ENCODE measurements around the gene LGALS7. TPM values are rescaled to one million over a fixed set of nuclear protein-coding genes. Genes with fewer than 3 reads are reported as not detected.
"Not testable (repeated sequence)": the region's sequence is repeated elsewhere in the genome, so short reads cannot be mapped to it uniquely, and the experiment has no call there.

Gene LGALS7
- total RNA-seq, 1 donor from 2014 or later, result not detected

DNA sequence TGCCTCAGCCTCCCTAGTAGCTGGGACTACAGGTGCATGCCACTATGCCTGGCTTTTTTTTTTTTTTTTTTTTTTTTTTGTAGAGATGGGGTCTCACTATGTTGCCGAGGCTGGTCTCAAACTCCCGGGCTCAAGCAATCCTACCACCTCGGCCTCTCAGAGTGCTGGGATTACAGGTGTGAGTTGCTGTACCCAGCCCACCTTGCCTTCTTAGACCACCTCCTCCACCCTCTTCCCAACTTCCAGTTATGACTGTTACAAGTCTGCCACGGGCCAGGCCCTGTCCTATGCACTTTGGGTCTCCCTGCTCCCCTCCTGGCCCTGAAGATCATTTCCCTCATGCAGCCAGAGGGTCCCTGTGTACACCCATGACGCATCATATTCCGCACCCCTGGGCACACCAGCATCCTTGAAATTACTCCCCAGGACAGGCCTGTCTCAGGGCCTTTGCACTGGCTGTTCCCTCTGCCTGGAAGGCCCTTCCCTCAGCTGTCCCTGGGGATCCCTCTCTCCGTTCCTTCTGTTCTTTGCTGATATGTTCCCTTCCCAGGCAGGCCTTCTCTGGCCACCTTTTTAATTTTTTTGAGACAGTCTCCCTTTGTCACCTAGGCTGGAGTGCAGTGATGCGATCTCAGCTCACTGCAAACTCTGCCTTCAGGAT, 36.4 kb upstream of the LGALS7 start:
- no peak overlapping the region for H3K27ac Mint-ChIP-seq (ENCODE audit: unreplicated experiment)
- H3K36me3 Mint-ChIP-seq (ENCODE audit: low read depth), result no peaks in the 10 kb centered on the region
- no peaks in the 10 kb centered on the region for H3K4me1 Mint-ChIP-seq (ENCODE audit: low read depth)
- H3K4me3 Mint-ChIP-seq (ENCODE audit: unreplicated experiment), result no peak overlapping the region
- no peaks in the 10 kb centered on the region for H3K9me3 Mint-ChIP-seq (ENCODE audit: low read depth)
- no peak for DNase-seq (ENCODE audit: low spot score)
- no peaks in the 10 kb centered on the region for H3K27me3 Mint-ChIP-seq (ENCODE audit: low read depth)
- TF ChIP-seq, protein P1, sequence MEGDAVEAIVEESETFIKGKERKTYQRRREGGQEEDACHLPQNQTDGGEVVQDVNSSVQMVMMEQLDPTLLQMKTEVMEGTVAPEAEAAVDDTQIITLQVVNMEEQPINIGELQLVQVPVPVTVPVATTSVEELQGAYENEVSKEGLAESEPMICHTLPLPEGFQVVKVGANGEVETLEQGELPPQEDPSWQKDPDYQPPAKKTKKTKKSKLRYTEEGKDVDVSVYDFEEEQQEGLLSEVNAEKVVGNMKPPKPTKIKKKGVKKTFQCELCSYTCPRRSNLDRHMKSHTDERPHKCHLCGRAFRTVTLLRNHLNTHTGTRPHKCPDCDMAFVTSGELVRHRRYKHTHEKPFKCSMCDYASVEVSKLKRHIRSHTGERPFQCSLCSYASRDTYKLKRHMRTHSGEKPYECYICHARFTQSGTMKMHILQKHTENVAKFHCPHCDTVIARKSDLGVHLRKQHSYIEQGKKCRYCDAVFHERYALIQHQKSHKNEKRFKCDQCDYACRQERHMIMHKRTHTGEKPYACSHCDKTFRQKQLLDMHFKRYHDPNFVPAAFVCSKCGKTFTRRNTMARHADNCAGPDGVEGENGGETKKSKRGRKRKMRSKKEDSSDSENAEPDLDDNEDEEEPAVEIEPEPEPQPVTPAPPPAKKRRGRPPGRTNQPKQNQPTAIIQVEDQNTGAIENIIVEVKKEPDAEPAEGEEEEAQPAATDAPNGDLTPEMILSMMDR (IDR thresholded peaks at IDR 0.05), result no peak

DNA sequence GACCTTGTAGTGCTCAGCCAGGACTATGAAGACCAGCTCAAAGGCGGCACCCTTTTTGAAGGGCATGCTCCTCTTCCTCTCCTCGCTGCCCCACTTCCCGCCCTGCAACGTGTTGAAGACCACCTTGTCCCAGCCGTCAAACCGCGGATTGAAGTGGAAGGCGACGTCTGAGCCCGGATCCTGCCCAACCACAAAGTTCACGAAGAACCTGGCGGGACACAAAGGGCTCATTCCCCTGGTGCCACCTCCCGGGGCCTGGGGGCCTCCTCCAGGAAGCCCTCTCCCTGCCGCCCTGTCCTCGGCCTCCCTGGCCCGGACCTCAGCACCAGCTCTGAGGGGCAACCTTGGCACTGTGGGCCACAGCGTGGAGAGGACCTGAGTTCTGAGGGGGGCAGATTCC, 35.4 kb upstream of the LGALS7 start:
- no peak overlapping the region for H3K27ac Mint-ChIP-seq (ENCODE audit: unreplicated experiment)
- H3K36me3 Mint-ChIP-seq (ENCODE audit: low read depth), result no peaks in the 10 kb centered on the region
- DNase-seq (ENCODE audit: low spot score), result no peak
- no peaks in the 10 kb centered on the region for H3K9me3 Mint-ChIP-seq (ENCODE audit: low read depth)
- H3K27me3 Mint-ChIP-seq (ENCODE audit: low read depth), result no peaks in the 10 kb centered on the region
- H3K4me3 Mint-ChIP-seq (ENCODE audit: unreplicated experiment), result no peak overlapping the region
- TF ChIP-seq, protein P1 (IDR thresholded peaks at IDR 0.05), result no peak
- no peaks in the 10 kb centered on the region for H3K4me1 Mint-ChIP-seq (ENCODE audit: low read depth)

DNA sequence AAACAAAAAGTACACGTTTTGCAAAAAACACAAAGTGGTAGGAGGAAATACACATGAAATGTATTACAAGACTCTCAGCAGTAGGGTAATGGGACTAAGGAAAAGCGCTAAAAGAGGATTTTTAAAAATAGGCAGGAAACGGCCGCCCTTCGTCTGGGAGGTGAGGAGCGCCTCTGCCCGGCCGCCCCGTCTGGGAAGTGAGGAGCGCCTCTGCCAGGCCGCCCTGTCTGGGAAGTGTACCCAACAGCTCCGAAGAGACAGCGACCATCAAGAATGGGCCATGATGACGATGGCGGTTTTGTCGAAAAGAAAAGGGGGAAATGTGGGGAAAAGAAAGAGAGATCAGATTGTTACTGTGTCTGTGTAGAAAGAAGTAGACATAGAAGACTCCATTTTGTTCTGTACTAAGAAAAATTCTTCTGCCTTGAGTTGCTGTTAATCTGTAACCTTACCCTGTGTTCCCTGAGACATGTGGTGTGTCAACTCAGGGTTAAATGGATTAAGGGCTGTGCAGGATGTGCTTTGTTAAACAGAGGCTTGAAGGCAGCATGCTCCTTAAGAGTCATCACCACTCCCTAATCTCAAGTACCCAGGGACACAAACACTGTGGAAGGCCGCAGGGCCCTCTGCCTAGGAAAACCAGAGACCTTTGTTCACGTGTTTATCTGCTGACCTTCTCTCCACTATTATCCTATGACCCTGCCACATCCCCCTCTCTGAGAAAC, 34.2 kb upstream of the LGALS7 start:
- not testable (repeated sequence) for H3K36me3 Mint-ChIP-seq (ENCODE audit: low read depth); H3K9me3 Mint-ChIP-seq (ENCODE audit: low read depth); H3K4me3 Mint-ChIP-seq (ENCODE audit: unreplicated experiment); DNase-seq (ENCODE audit: low spot score); H3K27me3 Mint-ChIP-seq (ENCODE audit: low read depth); H3K4me1 Mint-ChIP-seq (ENCODE audit: low read depth); H3K27ac Mint-ChIP-seq (ENCODE audit: unreplicated experiment)

DNA sequence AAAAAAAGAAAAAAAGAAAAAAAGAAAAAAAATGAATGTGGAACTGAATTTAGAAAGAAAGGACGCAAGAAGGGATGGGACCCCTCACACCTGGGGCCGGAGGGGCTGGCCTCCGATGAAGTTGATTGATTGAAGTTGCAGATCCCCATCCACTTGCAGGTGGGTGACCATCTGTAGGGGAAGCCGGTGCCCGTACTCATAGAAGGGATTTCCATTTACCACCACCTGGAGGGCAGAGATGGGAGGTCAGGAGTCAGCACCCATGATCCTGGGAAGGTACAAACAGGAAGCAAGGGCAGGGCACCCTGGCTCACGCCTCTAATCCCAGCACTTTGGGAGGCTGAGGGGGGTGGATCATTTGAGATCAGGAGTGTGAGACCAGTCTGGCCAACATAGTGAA, 33.1 kb upstream of the LGALS7 start:
- Mint-ChIP-seq H3K36me3 (ENCODE audit: low read depth) (no peaks in the 10 kb centered on the region), H3K27ac (ENCODE audit: unreplicated experiment) (no peak overlapping the region), H3K4me1 (ENCODE audit: low read depth) (no peaks in the 10 kb centered on the region), H3K9me3 (ENCODE audit: low read depth) (no peaks in the 10 kb centered on the region), H3K27me3 (ENCODE audit: low read depth) (no peaks in the 10 kb centered on the region), H3K4me3 (ENCODE audit: unreplicated experiment) (no peak overlapping the region)
- no peak for DNase-seq (ENCODE audit: low spot score)
- TF ChIP-seq, protein P1 (IDR thresholded peaks at IDR 0.05), result no peak

DNA sequence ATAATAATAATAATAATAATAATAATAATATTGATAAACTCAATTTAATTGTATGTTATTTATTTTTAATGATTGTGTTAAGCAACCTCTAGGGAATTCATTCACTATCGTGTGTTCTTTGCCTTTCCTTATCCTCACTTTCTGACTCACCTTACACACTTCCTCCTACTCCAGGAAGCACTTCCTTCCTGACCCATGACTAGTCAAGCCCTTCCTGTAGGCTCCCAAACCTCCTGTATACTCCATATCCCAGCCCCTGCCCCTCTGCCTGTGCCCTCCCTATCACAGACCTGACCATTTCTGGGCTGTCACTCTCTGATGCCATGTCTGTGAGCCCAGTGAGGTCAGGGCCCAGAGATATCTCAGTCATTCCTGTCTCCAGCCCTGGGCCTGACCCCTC, 31.9 kb upstream of the LGALS7 start:
- Mint-ChIP-seq H3K4me1 (ENCODE audit: low read depth) (no peaks in the 10 kb centered on the region), H3K27ac (ENCODE audit: unreplicated experiment) (no peak overlapping the region), H3K4me3 (ENCODE audit: unreplicated experiment) (no peak overlapping the region), H3K27me3 (ENCODE audit: low read depth) (no peaks in the 10 kb centered on the region), H3K36me3 (ENCODE audit: low read depth) (no peaks in the 10 kb centered on the region), H3K9me3 (ENCODE audit: low read depth) (no peaks in the 10 kb centered on the region)
- TF ChIP-seq, protein P1 (IDR thresholded peaks at IDR 0.05), result no peak
- no peak for DNase-seq (ENCODE audit: low spot score)

DNA sequence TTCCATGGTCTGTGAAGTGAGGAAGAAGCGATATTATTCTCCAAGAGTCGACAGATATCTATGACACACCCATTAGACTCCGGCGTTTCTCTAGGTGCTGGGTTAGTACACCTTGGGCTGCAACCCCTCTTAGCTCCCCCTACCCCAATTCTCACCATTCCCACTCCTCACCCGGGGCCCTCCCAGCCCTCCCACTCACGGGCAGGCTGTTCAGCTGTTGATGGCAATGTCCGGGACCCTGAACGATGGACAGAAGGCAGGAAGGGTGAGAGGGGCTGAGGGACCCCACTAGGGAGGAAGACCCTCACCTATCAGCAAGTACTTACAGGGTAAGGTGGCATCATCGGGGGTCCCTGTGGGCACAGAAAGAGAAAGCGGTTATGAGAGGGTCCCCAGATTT, 30.2 kb upstream of the LGALS7 start:
- TF ChIP-seq, protein P1 (IDR thresholded peaks at IDR 0.05), result no peak
- Mint-ChIP-seq H3K9me3 (ENCODE audit: low read depth) (no peaks in the 10 kb centered on the region), H3K36me3 (ENCODE audit: low read depth) (no peaks in the 10 kb centered on the region), H3K4me3 (ENCODE audit: unreplicated experiment) (no peak overlapping the region), H3K4me1 (ENCODE audit: low read depth) (peaks cover 6% of the 10 kb centered on the region), H3K27me3 (ENCODE audit: low read depth) (no peaks in the 10 kb centered on the region), H3K27ac (ENCODE audit: unreplicated experiment) (no peak overlapping the region)
- no peak for DNase-seq (ENCODE audit: low spot score)

All from chondrocyte (in vitro differentiated cells).